RWPE2 (cell line): ENCODE measurements around the gene JDP2.

Source experiments
- ATAC-seq: fragments of 200-7000 bp; cut with Tn5 transposase; 3 replicates; pipeline ENCODE4 v1.9.1; 2021; ENCODE audit warnings: low read depth
- DNase-seq: peaks from one replicate; pipeline ENCODE4 v3.0.0-alpha.2; 2020; ENCODE audit warnings: low spot score
- H3K27ac ChIP-seq: fragments of 450-650 bp; 2 replicates; pipeline ENCODE4 v1.5.1; 2017; ENCODE audit warnings: mild to moderate bottlenecking; ENCODE audit not compliant: poor library complexity, severe bottlenecking
- H3K27me3 ChIP-seq: fragments of 250-450 bp; sonication (Bioruptor Pico); 2 replicates; pipeline ENCODE4 v1.5.1; 2021; ENCODE audit warnings: mild to moderate bottlenecking, moderate library complexity; ENCODE audit not compliant: insufficient read depth, poor library complexity, severe bottlenecking
- H3K36me3 ChIP-seq: fragments of 250-450 bp; sonication (Bioruptor Pico); 2 replicates; pipeline ENCODE4 v1.5.1; 2020; ENCODE audit warnings: low read depth, mild to moderate bottlenecking, moderate library complexity
- H3K4me1 ChIP-seq: fragments of 250-450 bp; sonication (Bioruptor Pico); 2 replicates; pipeline ENCODE4 v1.5.1; 2021; ENCODE audit warnings: mild to moderate bottlenecking, moderate library complexity; ENCODE audit not compliant: insufficient read depth, poor library complexity, severe bottlenecking
- H3K4me3 ChIP-seq: fragments of 250-450 bp; sonication (Bioruptor Pico); 2 replicates; pipeline ENCODE4 v1.5.1; 2021; ENCODE audit warnings: mild to moderate bottlenecking, moderate library complexity; ENCODE audit not compliant: severe bottlenecking
- H3K9me3 ChIP-seq: fragments of 250-450 bp; sonication (Bioruptor Pico); 2 replicates; pipeline ENCODE4 v1.5.1; 2021; ENCODE audit warnings: mild to moderate bottlenecking, moderate library complexity; ENCODE audit not compliant: severe bottlenecking
- CTCF ChIP-seq: fragments of 450-650 bp; IDR thresholded peaks from one replicate; pipeline ENCODE4 v1.5.1; 2017; ENCODE audit warnings: mild to moderate bottlenecking, moderate library complexity; ENCODE audit not compliant: poor library complexity, severe bottlenecking

JDP2 gene

GRCh38 chr14:75433631-75434071, 5.8 kb downstream of the JDP2 start:
- no peak for DNase-seq

GRCh38 chr14:75434138-75434889, 6.5 kb downstream of the JDP2 start:
- Histone ChIP-seq H3K27ac (no peak overlapping the region), H3K4me1 (no peaks in the 10 kb centered on the region), H3K9me3 (no peaks in the 10 kb centered on the region), H3K36me3 (peaks cover 80% of the 10 kb centered on the region), H3K27me3 (no peaks in the 10 kb centered on the region), H3K4me3 (no peak overlapping the region)
- DNase-seq (no peak), ATAC-seq (no peak)
- TF ChIP-seq CTCF = no peak

More at GRCh38 chr14:75433631-75434071, 5.8 kb downstream of the JDP2 start:
- peaks cover 73% of the 10 kb centered on the region for H3K36me3 ChIP-seq
- peaks cover 3% of the 10 kb centered on the region for H3K4me1 ChIP-seq
- no peaks in the 10 kb centered on the region for H3K27me3 ChIP-seq
- H3K27ac ChIP-seq = no peak overlapping the region
- H3K9me3 ChIP-seq = no peaks in the 10 kb centered on the region
- H3K4me3 ChIP-seq = no peak overlapping the region
- ATAC-seq = no peak
- TF ChIP-seq CTCF = no peak

GRCh38 chr14:75434890-75435248, 7.0 kb downstream of the JDP2 start:
- no peak for TF ChIP-seq CTCF
- no peak overlapping the region for H3K27ac ChIP-seq
- no peak overlapping the region for H3K4me3 ChIP-seq
- H3K9me3 ChIP-seq = no peaks in the 10 kb centered on the region
- H3K4me1 ChIP-seq = no peaks in the 10 kb centered on the region
- ATAC-seq (no peak), DNase-seq (no peak)
- peaks cover 85% of the 10 kb centered on the region for H3K36me3 ChIP-seq
- H3K27me3 ChIP-seq = no peaks in the 10 kb centered on the region

- Histone ChIP-seq H3K27me3 (no peaks in the 10 kb centered on the region), H3K4me1 (no peaks in the 10 kb centered on the region), H3K27ac (no peak overlapping the region), H3K4me3 (no peak overlapping the region), H3K36me3 (peaks cover 86% of the 10 kb centered on the region), H3K9me3 (no peaks in the 10 kb centered on the region)
- no peak for TF ChIP-seq CTCF
- DNase-seq = no peak
- no peak for ATAC-seq
These were observed 7.7 kb downstream of the JDP2 start for GRCh38 chr14:75435473-75435872.
